Bronchial epithelial cell (primary cell): ENCODE data around the gene TAGAP. TPM values are rescaled to one million over a fixed set of nuclear protein-coding genes. Genes with fewer than 3 reads are reported as not detected.
"Not testable (repeated sequence)": the region's sequence is repeated elsewhere in the genome, so short reads cannot be mapped to it uniquely, and the experiment has no call there.

ENCODE experiments used
- DNase-seq: peaks from one replicate; pipeline ENCODE4 v3.0.0-alpha.2; 2010; ENCODE audit warnings: low read depth
- FAIRE-seq: peaks from 2 replicates; lab custom pipeline; 2011; peaks lifted over from hg19 to GRCh38; lab: Jason Lieb, UNC
- H3K27me3 ChIP-seq: 2 replicates; pipeline ENCODE4 v1.5.1; 2011; ENCODE audit warnings: low read length; ENCODE audit not compliant: control insufficient read depth, insufficient read depth
- H3K36me3 ChIP-seq: 2 replicates; pipeline ENCODE4 v1.5.1; 2011; ENCODE audit warnings: low read length; ENCODE audit not compliant: control insufficient read depth, insufficient read depth
- H3K4me3 ChIP-seq: 2 replicates; pipeline ENCODE4 v1.5.1; 2011; ENCODE audit warnings: mild to moderate bottlenecking, low read depth, low read length, control low read depth
- CTCF ChIP-seq: IDR thresholded peaks from 2 replicates; pipeline ENCODE4 v1.5.1; 2011; ENCODE audit warnings: mild to moderate bottlenecking, moderate library complexity, low read length, control low read depth, inconsistent platforms; ENCODE audit not compliant: insufficient read depth, severe bottlenecking
- total RNA-seq: library from RNA; depleted of rRNA; stranded (reverse); fragments of >200 nt; gene quantifications from 2 replicates; pipeline ENCODE4 v1.2.1, GENCODE V29; 2014

The TAGAP gene
- total RNA-seq, 1 donor from 2014 or later = under 0.01 TPM

GRCh38 chr6:158999666-159000403 lies 45.0 kb downstream of the TAGAP start, which contains the start of gene RSPH3:
Gene RSPH3, minus strand, starts transcription at chr6:159000202. Its CDS starts 652 bp downstream, at chr6:158999550.
- FAIRE-seq (no peak), DNase-seq (peak; percentile 88)
- Histone ChIP-seq H3K27me3 (no peaks in the 10 kb centered on the region), H3K36me3 (no peaks in the 10 kb centered on the region), H3K4me3 (peak within 1 kb of the TSS; percentile 98)
- TF ChIP-seq CTCF = peak; percentile 49

GRCh38 chr6:158999154-158999665 lies 45.6 kb downstream of the TAGAP start:
- H3K27me3 ChIP-seq = no peaks in the 10 kb centered on the region
- H3K36me3 ChIP-seq = no peaks in the 10 kb centered on the region
- H3K4me3 ChIP-seq = peak overlapping the region; percentile 98
- peak; percentile 21 for DNase-seq
- TF ChIP-seq CTCF = no peak
- FAIRE-seq = no peak

GRCh38 chr6:158996856-158997255 lies 47.9 kb downstream of the TAGAP start:
- no peaks in the 10 kb centered on the region for H3K27me3 ChIP-seq
- H3K4me3 ChIP-seq = no peak overlapping the region
- no peak for DNase-seq
- FAIRE-seq = no peak
- H3K36me3 ChIP-seq = no peaks in the 10 kb centered on the region
- TF ChIP-seq CTCF = no peak

GRCh38 chr6:158993639-158994038 lies 51.2 kb downstream of the TAGAP start:
- no peaks in the 10 kb centered on the region for H3K36me3 ChIP-seq

GRCh38 chr6:158991017-158991723 lies 53.6 kb downstream of the TAGAP start:
- Histone ChIP-seq H3K27me3 (no peaks in the 10 kb centered on the region), H3K36me3 (no peaks in the 10 kb centered on the region), H3K4me3 (no peak overlapping the region)
- TF ChIP-seq CTCF = peak; percentile 8
- FAIRE-seq (no peak), DNase-seq (peak; percentile 78)

More at GRCh38 chr6:158993639-158994038, 51.2 kb downstream of the TAGAP start:
- no peak for FAIRE-seq
- no peak for DNase-seq
- no peak for TF ChIP-seq CTCF
- Histone ChIP-seq H3K4me3 (no peak overlapping the region), H3K27me3 (no peaks in the 10 kb centered on the region)

GRCh38 chr6:158989711-158990110 lies 55.1 kb downstream of the TAGAP start:
- H3K27me3 ChIP-seq, H3K36me3 ChIP-seq, DNase-seq, H3K4me3 ChIP-seq: not testable (repeated sequence)
- FAIRE-seq = peak; percentile 50
